CD4-positive, alpha-beta T cell treated with Interleukin-6 for 4 hours (primary cell): ENCODE measurements around the gene SAMD8.
"Not testable (repeated sequence)": the region's sequence is repeated elsewhere in the genome, so short reads cannot be mapped to it uniquely, and the experiment has no call there.

Source experiments
- DNase-seq: peaks from one replicate; pipeline ENCODE4 v3.0.0-alpha.2; 2020; ENCODE audit warnings: mixed read lengths

SAMD8 gene

GRCh38 chr10:75086278-75086934, 25.1 kb upstream of the SAMD8 start:
- no peak for DNase-seq

GRCh38 chr10:75088640-75089039, 22.8 kb upstream of the SAMD8 start:
- no peak for DNase-seq

- no peak for DNase-seq
Observed at GRCh38 chr10:75089634-75090033, 21.8 kb upstream of the SAMD8 start.

GRCh38 chr10:75091146-75091545, 20.3 kb upstream of the SAMD8 start:
- no peak for DNase-seq

GRCh38 chr10:75094465-75094864, 17.0 kb upstream of the SAMD8 start:
- DNase-seq = no peak

- DNase-seq = no peak
Observed at GRCh38 chr10:75095631-75096030, 15.8 kb upstream of the SAMD8 start.

GRCh38 chr10:75096749-75097148, 14.7 kb upstream of the SAMD8 start:
- DNase-seq = no peak

GRCh38 chr10:75097666-75098285, 13.7 kb upstream of the SAMD8 start:
- no peak for DNase-seq

- DNase-seq = no peak
Observed at GRCh38 chr10:75098902-75099673, 12.4 kb upstream of the SAMD8 start.

- DNase-seq = peak; percentile 85
Observed at GRCh38 chr10:75099952-75100763, 11.3 kb upstream of the SAMD8 start.

GRCh38 chr10:75100764-75101291, 10.6 kb upstream of the SAMD8 start:
- DNase-seq = no peak

- no peak for DNase-seq
Observed at GRCh38 chr10:75101416-75102251, 9.8 kb upstream of the SAMD8 start.

- DNase-seq = no peak
Observed at GRCh38 chr10:75102830-75103673, 8.4 kb upstream of the SAMD8 start.

GRCh38 chr10:75103881-75104686, 7.4 kb upstream of the SAMD8 start:
- no peak for DNase-seq

- DNase-seq = no peak
Observed at GRCh38 chr10:75104842-75105241, 6.6 kb upstream of the SAMD8 start.

- DNase-seq = no peak
Observed at GRCh38 chr10:75105576-75106197, 5.8 kb upstream of the SAMD8 start.

- no peak for DNase-seq
Observed at GRCh38 chr10:75106242-75106641, 5.2 kb upstream of the SAMD8 start.

- DNase-seq = not testable (repeated sequence)
Observed at GRCh38 chr10:75106891-75107290, 4.6 kb upstream of the SAMD8 start.
